GM12878 (cell line): ENCODE data around the gene STRIP2.

Experiments used
- NRF1 ChIP-seq: conservative IDR thresholded peaks from 2 replicates; pipeline ENCODE4 v1.6.1; 2011; ENCODE audit warnings: mild to moderate bottlenecking, low read depth, low read length, improper control_type of control experiment
- POLR2A ChIP-seq: IDR thresholded peaks from 2 replicates; pipeline ENCODE4 v1.6.1; 2011; ENCODE audit warnings: low read depth, mild to moderate bottlenecking, low read length
- POLR2AphosphoS2 ChIP-seq: IDR thresholded peaks from 2 replicates; pipeline ENCODE4 v1.6.1; 2011; ENCODE audit warnings: low read depth, mild to moderate bottlenecking, low read length, improper control_type of control experiment, moderate library complexity
- SPI1 ChIP-seq: IDR thresholded peaks from 2 replicates; pipeline ENCODE4 v1.6.1; 2011; ENCODE audit warnings: low read depth, mild to moderate bottlenecking, low read length, moderate library complexity, borderline replicate concordance; ENCODE audit not compliant: insufficient read depth
- TAF1 ChIP-seq: IDR thresholded peaks from 2 replicates; pipeline ENCODE4 v1.6.1; 2011; ENCODE audit warnings: mild to moderate bottlenecking, low read depth, low read length, borderline replicate concordance
- TF ChIP-seq, protein P1 (sequence below): IDR thresholded peaks from 2 replicates; pipeline ENCODE4 v1.6.1; 2011; ENCODE audit warnings: borderline replicate concordance, low read depth, mild to moderate bottlenecking, moderate library complexity, mixed read lengths, low read length; ENCODE audit not compliant: insufficient read depth; ENCODE audit errors: extremely low read length
- TF ChIP-seq, protein P2 (sequence below), 3 experiments: IDR thresholded peaks in 2 of 3; conservative IDR thresholded peaks in 1 of 3; 2 replicates each; pipeline ENCODE4 v1.5.1; 2011; ENCODE audit warnings: low read depth in 3 of 3, low read length in 3 of 3, mild to moderate bottlenecking in 3 of 3, control low read depth in 2 of 3, moderate library complexity in 2 of 3, inconsistent platforms in 1 of 3, mixed read lengths in 1 of 3; ENCODE audit not compliant: control insufficient read depth in 2 of 3, insufficient read depth in 1 of 3; ENCODE audit errors: extremely low read depth in 1 of 3
- TF ChIP-seq, protein P3 (sequence below): IDR thresholded peaks from 2 replicates; pipeline ENCODE4 v1.6.1; 2011; ENCODE audit warnings: low read depth, low read length, improper control_type of control experiment, borderline replicate concordance
- TF ChIP-seq, protein P4 (sequence below): IDR thresholded peaks from 2 replicates; pipeline ENCODE4 v1.6.1; 2012; ENCODE audit warnings: mild to moderate bottlenecking, low read depth, low read length

DNA sequence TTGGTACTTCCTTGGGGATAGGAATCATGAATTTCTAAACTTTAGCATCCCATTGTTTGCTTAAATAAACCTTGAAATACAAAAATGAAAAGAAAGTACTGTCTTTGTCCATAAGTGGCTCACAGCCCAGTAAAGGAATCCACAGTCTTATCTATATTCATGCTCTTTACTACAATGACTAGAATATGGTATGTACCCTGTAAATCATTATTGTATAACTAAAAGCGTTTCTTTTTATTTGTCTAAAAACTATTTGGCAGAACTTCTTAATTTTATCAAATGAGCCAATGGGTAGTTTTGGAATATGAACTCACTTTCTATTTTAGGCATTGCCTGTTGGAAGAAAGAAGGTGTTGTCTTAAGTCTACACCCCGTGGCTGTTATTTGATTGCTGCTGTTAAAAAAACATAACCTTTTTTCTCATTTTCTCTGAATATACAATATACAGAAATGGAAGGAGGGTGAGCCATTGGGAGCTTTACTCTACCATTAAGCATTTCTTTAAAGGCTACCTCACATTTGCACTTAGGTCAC is 12.4 kb upstream of the STRIP2 start:
- TF ChIP-seq POLR2AphosphoS2 (no peak), NRF1 (no peak), TAF1 (no peak), POLR2A (no peak), SPI1 (no peak)
- TF ChIP-seq, protein P1, sequence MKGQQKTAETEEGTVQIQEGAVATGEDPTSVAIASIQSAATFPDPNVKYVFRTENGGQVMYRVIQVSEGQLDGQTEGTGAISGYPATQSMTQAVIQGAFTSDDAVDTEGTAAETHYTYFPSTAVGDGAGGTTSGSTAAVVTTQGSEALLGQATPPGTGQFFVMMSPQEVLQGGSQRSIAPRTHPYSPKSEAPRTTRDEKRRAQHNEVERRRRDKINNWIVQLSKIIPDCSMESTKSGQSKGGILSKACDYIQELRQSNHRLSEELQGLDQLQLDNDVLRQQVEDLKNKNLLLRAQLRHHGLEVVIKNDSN: no peak
- TF ChIP-seq, protein P2, sequence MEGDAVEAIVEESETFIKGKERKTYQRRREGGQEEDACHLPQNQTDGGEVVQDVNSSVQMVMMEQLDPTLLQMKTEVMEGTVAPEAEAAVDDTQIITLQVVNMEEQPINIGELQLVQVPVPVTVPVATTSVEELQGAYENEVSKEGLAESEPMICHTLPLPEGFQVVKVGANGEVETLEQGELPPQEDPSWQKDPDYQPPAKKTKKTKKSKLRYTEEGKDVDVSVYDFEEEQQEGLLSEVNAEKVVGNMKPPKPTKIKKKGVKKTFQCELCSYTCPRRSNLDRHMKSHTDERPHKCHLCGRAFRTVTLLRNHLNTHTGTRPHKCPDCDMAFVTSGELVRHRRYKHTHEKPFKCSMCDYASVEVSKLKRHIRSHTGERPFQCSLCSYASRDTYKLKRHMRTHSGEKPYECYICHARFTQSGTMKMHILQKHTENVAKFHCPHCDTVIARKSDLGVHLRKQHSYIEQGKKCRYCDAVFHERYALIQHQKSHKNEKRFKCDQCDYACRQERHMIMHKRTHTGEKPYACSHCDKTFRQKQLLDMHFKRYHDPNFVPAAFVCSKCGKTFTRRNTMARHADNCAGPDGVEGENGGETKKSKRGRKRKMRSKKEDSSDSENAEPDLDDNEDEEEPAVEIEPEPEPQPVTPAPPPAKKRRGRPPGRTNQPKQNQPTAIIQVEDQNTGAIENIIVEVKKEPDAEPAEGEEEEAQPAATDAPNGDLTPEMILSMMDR (IDR thresholded peaks at IDR 0.05 in 2 of 3, conservative IDR thresholded peaks at IDR 0.05 in 1 of 3; ENCODE audit: control insufficient read depth in 2 of 3, extremely low read depth in 1 of 3, insufficient read depth in 1 of 3, low read depth in 3 of 3, low read length in 3 of 3): no peak
- TF ChIP-seq, protein P3, sequence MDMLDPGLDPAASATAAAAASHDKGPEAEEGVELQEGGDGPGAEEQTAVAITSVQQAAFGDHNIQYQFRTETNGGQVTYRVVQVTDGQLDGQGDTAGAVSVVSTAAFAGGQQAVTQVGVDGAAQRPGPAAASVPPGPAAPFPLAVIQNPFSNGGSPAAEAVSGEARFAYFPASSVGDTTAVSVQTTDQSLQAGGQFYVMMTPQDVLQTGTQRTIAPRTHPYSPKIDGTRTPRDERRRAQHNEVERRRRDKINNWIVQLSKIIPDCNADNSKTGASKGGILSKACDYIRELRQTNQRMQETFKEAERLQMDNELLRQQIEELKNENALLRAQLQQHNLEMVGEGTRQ: no peak
- TF ChIP-seq, protein P4, sequence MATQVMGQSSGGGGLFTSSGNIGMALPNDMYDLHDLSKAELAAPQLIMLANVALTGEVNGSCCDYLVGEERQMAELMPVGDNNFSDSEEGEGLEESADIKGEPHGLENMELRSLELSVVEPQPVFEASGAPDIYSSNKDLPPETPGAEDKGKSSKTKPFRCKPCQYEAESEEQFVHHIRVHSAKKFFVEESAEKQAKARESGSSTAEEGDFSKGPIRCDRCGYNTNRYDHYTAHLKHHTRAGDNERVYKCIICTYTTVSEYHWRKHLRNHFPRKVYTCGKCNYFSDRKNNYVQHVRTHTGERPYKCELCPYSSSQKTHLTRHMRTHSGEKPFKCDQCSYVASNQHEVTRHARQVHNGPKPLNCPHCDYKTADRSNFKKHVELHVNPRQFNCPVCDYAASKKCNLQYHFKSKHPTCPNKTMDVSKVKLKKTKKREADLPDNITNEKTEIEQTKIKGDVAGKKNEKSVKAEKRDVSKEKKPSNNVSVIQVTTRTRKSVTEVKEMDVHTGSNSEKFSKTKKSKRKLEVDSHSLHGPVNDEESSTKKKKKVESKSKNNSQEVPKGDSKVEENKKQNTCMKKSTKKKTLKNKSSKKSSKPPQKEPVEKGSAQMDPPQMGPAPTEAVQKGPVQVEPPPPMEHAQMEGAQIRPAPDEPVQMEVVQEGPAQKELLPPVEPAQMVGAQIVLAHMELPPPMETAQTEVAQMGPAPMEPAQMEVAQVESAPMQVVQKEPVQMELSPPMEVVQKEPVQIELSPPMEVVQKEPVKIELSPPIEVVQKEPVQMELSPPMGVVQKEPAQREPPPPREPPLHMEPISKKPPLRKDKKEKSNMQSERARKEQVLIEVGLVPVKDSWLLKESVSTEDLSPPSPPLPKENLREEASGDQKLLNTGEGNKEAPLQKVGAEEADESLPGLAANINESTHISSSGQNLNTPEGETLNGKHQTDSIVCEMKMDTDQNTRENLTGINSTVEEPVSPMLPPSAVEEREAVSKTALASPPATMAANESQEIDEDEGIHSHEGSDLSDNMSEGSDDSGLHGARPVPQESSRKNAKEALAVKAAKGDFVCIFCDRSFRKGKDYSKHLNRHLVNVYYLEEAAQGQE: no peak
